K562 (cell line): ENCODE data around the gene TBL1X. TPM values are rescaled to one million over a fixed set of nuclear protein-coding genes. Genes with fewer than 3 reads are reported as not detected.

Source experiments
- ATAC-seq: fragments of 200-7000 bp; cut with Tn5 transposase; 3 replicates; pipeline ENCODE4 v1.9.1; 2020; ENCODE audit warnings: moderate library complexity
- BruUV-seq: library from RNA; stranded (reverse); fragments of 400-500 nt; replicated peaks from 2 replicates; lab custom pipeline; 2021; lab: Mats Ljungman, UMichigan
- CTCF ChIA-PET: fragments of 300-600 bp; formaldehyde crosslinking; extraction: SDS; loops from one replicate; lab custom pipeline; 2021; ENCODE audit warnings: low intra/inter-chr PET ratio; lab: Yijun Ruan, JAX
- POLR2A ChIA-PET: fragments of 300-600, 350-650 bp; sonication (Branson Sonifier 250); formaldehyde crosslinking; extraction: SDS; loops from one replicate; lab custom pipeline; 2021; ENCODE audit warnings: antibody characterized with exemption, inconsistent platforms; lab: Yijun Ruan, JAX
- DNase-seq, 4 experiments: peaks; one replicate each; pipeline versions ENCODE4 v3.0.0 to v3.0.0-alpha.2; 2011 to 2018; ENCODE audit warnings: low spot score in 3 of 4, mixed read lengths in 3 of 4; ENCODE audit errors: extremely low read depth in 1 of 4
- FAIRE-seq: peaks from 2 replicates; lab custom pipeline; 2011; peaks lifted over from hg19 to GRCh38; lab: Jason Lieb, UNC
- H2AFZ ChIP-seq: 2 replicates; pipeline ENCODE4 v1.6.0; 2011; ENCODE audit warnings: low read depth, low read length, control low read depth, inconsistent platforms
- H3K27ac ChIP-seq: fragments of 200-600 bp; 3 replicates; pipeline ENCODE4 v1.8.0; 2011; ENCODE audit warnings: low read depth, mild to moderate bottlenecking, control low read depth, inconsistent platforms, low read length, moderate library complexity, mixed read lengths; ENCODE audit errors: extremely low read depth
- H3K27me3 ChIP-seq, 2 experiments: fragments of 300-600 bp in 1 of 2; 2 replicates in 1 of 2; 3 replicates in 1 of 2; pipeline versions ENCODE4 v1.6.0 to v1.8.0; 2011; ENCODE audit warnings: inconsistent platforms in 2 of 2, low read length in 2 of 2, mild to moderate bottlenecking in 1 of 2, mixed read lengths in 1 of 2, moderate library complexity in 1 of 2; ENCODE audit not compliant: control insufficient read depth in 2 of 2, insufficient read depth in 2 of 2
- H3K36me3 ChIP-seq: fragments of 300-600 bp; 3 replicates; pipeline ENCODE4 v1.8.0; 2011; ENCODE audit warnings: mild to moderate bottlenecking, low read length, inconsistent platforms; ENCODE audit not compliant: control insufficient read depth, insufficient read depth
- H3K4me1 ChIP-seq, 2 experiments: fragments of 200-600 bp in 1 of 2; replicated peaks in 1 of 2; 2 replicates in 1 of 2; 3 replicates in 1 of 2; pipeline versions ENCODE4 v1.5.1 to v1.8.0; 2011; ENCODE audit warnings: inconsistent platforms in 2 of 2, low read length in 2 of 2, mild to moderate bottlenecking in 1 of 2, mixed read lengths in 1 of 2, moderate library complexity in 1 of 2; ENCODE audit not compliant: control insufficient read depth in 2 of 2, insufficient read depth in 2 of 2
- H3K4me2 ChIP-seq: 2 replicates; pipeline ENCODE4 v1.6.1; 2011; ENCODE audit warnings: low read length, control low read depth, inconsistent platforms, mixed read lengths; ENCODE audit not compliant: insufficient read depth
- H3K4me3 ChIP-seq: fragments of 200-600 bp; sonication (generic), shearing (Covaris generic); 2 replicates; pipeline ENCODE4 v1.5.1; 2016; ENCODE audit warnings: control low read depth, inconsistent platforms
- H3K79me2 ChIP-seq: fragments of 200-600 bp; 3 replicates; pipeline ENCODE4 v1.8.0; 2011; ENCODE audit warnings: low read length, inconsistent platforms; ENCODE audit not compliant: control insufficient read depth, insufficient read depth
- H3K9ac ChIP-seq, 2 experiments: 2 replicates each; pipeline versions ENCODE4 v1.6.0 to v1.6.1; 2011; ENCODE audit warnings: low read depth in 2 of 2, low read length in 2 of 2, control low read depth in 1 of 2, inconsistent platforms in 1 of 2, mild to moderate bottlenecking in 1 of 2, mixed read lengths in 1 of 2; ENCODE audit not compliant: insufficient read depth in 1 of 2
- H3K9me1 ChIP-seq: one replicate; pipeline ENCODE4 v1.6.0; 2011; ENCODE audit warnings: inconsistent platforms, mild to moderate bottlenecking, low read length, moderate library complexity; ENCODE audit not compliant: control insufficient read depth, insufficient read depth
- H3K9me3 ChIP-seq: replicated peaks from 2 replicates; pipeline ENCODE4 v1.5.1; 2011; ENCODE audit warnings: low read depth, low read length, inconsistent platforms; ENCODE audit not compliant: control insufficient read depth, insufficient read depth
- H4K20me1 ChIP-seq: replicated peaks from 2 replicates; pipeline ENCODE4 v1.6.1; 2011; ENCODE audit warnings: low read length, inconsistent platforms, mixed read lengths; ENCODE audit not compliant: control insufficient read depth, insufficient read depth
- CC2D1A ChIP-seq: fragments of 450-650 bp; IDR thresholded peaks from 2 replicates; pipeline ENCODE4 v1.6.1; 2017; ENCODE audit warnings: mild to moderate bottlenecking
- CHCHD3 ChIP-seq: fragments of 250-450 bp; sonication (Bioruptor Pico); IDR thresholded peaks from 2 replicates; pipeline ENCODE4 v2.1.2; 2022; ENCODE audit warnings: mild to moderate bottlenecking
- COPS2 ChIP-seq: fragments of 450-650 bp; conservative IDR thresholded peaks from 2 replicates; pipeline ENCODE4 v1.6.1; 2016; ENCODE audit warnings: mild to moderate bottlenecking, moderate library complexity
- E2F4 ChIP-seq: sonication (generic); formaldehyde crosslinking; IDR thresholded peaks from 2 replicates; pipeline ENCODE4 v1.8.0; 2022; ENCODE audit warnings: mild to moderate bottlenecking, low read depth, missing genetic modification reagents
- EWSR1 ChIP-seq: fragments of 450-650 bp; IDR thresholded peaks from 2 replicates; pipeline ENCODE4 v1.6.1; 2018; ENCODE audit warnings: borderline replicate concordance, mild to moderate bottlenecking, low read depth, moderate library complexity; ENCODE audit not compliant: partially characterized antibody
- EZH2 ChIP-seq: IDR thresholded peaks from 2 replicates; pipeline ENCODE4 v1.6.1; 2012; ENCODE audit warnings: low read depth, mild to moderate bottlenecking, inconsistent platforms, low read length, borderline replicate concordance
- FOXP4 ChIP-seq: sonication (generic); formaldehyde crosslinking; IDR thresholded peaks from 2 replicates; pipeline ENCODE4 v1.8.0; 2022; ENCODE audit warnings: mild to moderate bottlenecking, missing genetic modification reagents, borderline replicate concordance
- HMG20B ChIP-seq: fragments of 250-450 bp; sonication (Bioruptor Pico); IDR thresholded peaks from 2 replicates; pipeline ENCODE4 v1.5.0; 2021; ENCODE audit warnings: mild to moderate bottlenecking
- ILK ChIP-seq: fragments of 450-650 bp; IDR thresholded peaks from 2 replicates; pipeline ENCODE4 v1.6.1; 2016; ENCODE audit warnings: missing genetic modification characterization, low read depth, mild to moderate bottlenecking, missing compliant biosample characterization, moderate library complexity, borderline replicate concordance
- MEF2D ChIP-seq: conservative IDR thresholded peaks from 2 replicates; pipeline ENCODE4 v1.6.1; 2016; ENCODE audit warnings: low read depth, missing genetic modification characterization, missing compliant biosample characterization
- NR4A1 ChIP-seq, 2 experiments: fragments of 250-450 bp in 1 of 2; fragments of 450-650 bp in 1 of 2; sonication (Bioruptor Pico) in 1 of 2; IDR thresholded peaks; 2 replicates each; pipeline versions ENCODE4 v1.4.0 to v1.6.1; 2016 to 2020; ENCODE audit warnings: mild to moderate bottlenecking in 2 of 2, missing compliant biosample characterization in 1 of 2, missing genetic modification characterization in 1 of 2, moderate library complexity in 1 of 2
- POLR2AphosphoS2 ChIP-seq: IDR thresholded peaks from 2 replicates; pipeline ENCODE4 v1.6.1; 2012; ENCODE audit warnings: low read length, improper control_type of control experiment
- RBM34 ChIP-seq: fragments of 200-400 bp; formaldehyde crosslinking; IDR thresholded peaks from 2 replicates; pipeline ENCODE4 v1.6.1; 2018; ENCODE audit warnings: low read length, borderline replicate concordance; ENCODE audit not compliant: insufficient read depth
- SMARCB1 ChIP-seq: IDR thresholded peaks from 2 replicates; pipeline ENCODE4 v1.6.1; 2011; ENCODE audit warnings: improper control_type of control experiment, low read depth; ENCODE audit not compliant: insufficient read length
- SRF ChIP-seq, 2 experiments: fragments of 250-450, 450-650 bp in 1 of 2; sonication (Bioruptor Pico) in 1 of 2; sonication (generic) in 1 of 2; formaldehyde crosslinking; IDR thresholded peaks; 2 replicates each; pipeline versions ENCODE4 v1.5.0 to v1.5.1; 2020 to 2022; ENCODE audit warnings: mild to moderate bottlenecking in 1 of 2, missing genetic modification reagents in 1 of 2
- ZNF347 ChIP-seq: fragments of 450-650 bp; formaldehyde crosslinking; IDR thresholded peaks from 2 replicates; pipeline ENCODE4 v1.4.0; 2020; ENCODE audit warnings: low read depth, mild to moderate bottlenecking, moderate library complexity
- ZNF41 ChIP-seq: fragments of 250-450 bp; sonication (Bioruptor Pico); conservative IDR thresholded peaks from 2 replicates; pipeline ENCODE4 v1.4.0; 2020; ENCODE audit warnings: mild to moderate bottlenecking
- ZSCAN29 ChIP-seq: fragments of 450-650 bp; IDR thresholded peaks from 2 replicates; pipeline ENCODE4 v1.6.1; 2017
- WGBS: fragments of 100-300 bp; shearing (Covaris generic); methylation state at CpG from one replicate; pipeline ENCODE4 v1.1.6; 2016; ENCODE audit warnings: low coverage, mixed read lengths; ENCODE audit not compliant: insufficient coverage; ENCODE audit errors: missing lambda C conversion rate; 5-methylcytosine and 5-hydroxymethylcytosine counted together
- in situ Hi-C: fragments of 300-500 bp; cut with MboI; formaldehyde crosslinking; loops from 4 replicates; pipeline ENCODE4 v1.15.0; 2018; ENCODE audit warnings: inconsistent platforms, mixed read lengths
- intact Hi-C: fragments of 100-400 bp; cut with micrococcal nuclease; formaldehyde crosslinking; loops from 2 replicates; pipeline ENCODE4 v1.14.2; 2022
- polyA plus RNA-seq, 8 experiments: library from polyadenylated mRNA; depleted of rRNA in 4 of 8; stranded (reverse) in 5 of 8; unstranded in 3 of 8; fragments of >200 nt; fragmentation: Nextera tagmentation in 2 of 8; fragmentation: Illumina TruSeq in 1 of 8; extraction: Ambion mirVana in 2 of 8; extraction: Trizol in 1 of 8; gene quantifications; 2 replicates each; pipeline versions ENCODE4 v1.2.1 to v1.2.3, GENCODE V29; 2011 to 2014; ENCODE audit warnings: inconsistent platforms in 1 of 8, missing spikeins in 1 of 8
- total RNA-seq, 7 experiments: library from RNA; depleted of rRNA in 6 of 7; stranded (reverse); fragments of >200 nt in 6 of 7; fragmentation: Illumina TruSeq in 2 of 7; extraction: Trizol in 2 of 7; gene quantifications; 2 replicates each; pipeline versions ENCODE4 v1.2.1 to v1.2.3, GENCODE V29; 2011 to 2021; ENCODE audit warnings: low replicate concordance in 1 of 7

TBL1X gene
- total and polyA plus RNA-seq, 9 of the 15 experiments (the other 6 are each of a cell fraction or from before 2014, with no cell fraction given), result 6.0 to 49.6 (median 19.7) TPM

- Histone ChIP-seq H3K27me3 (no peaks in the 10 kb centered on the region), H3K4me3 (no peak overlapping the region), H3K9me1 (no peaks in the 10 kb centered on the region), H3K36me3 (no peaks in the 10 kb centered on the region), H4K20me1 (no peaks in the 10 kb centered on the region), H2AFZ (no peak overlapping the region), H3K4me2 (no peak overlapping the region), H3K4me1 (no peaks in the 10 kb centered on the region), H3K79me2 (no peaks in the 10 kb centered on the region), H3K9me3 (no peaks in the 10 kb centered on the region; the same call in 1 of the 2 replicates), H3K9ac (no peak overlapping the region), H3K27ac (no peak overlapping the region)
- BruUV-seq, result no TSS peak
- in situ Hi-C loops, result no loop called here
- intact Hi-C loops, result no loop called here
- POLR2A ChIA-PET, result no interaction called here
- no peak for FAIRE-seq
- 0% methylated on average over 2 of the region's 3 CpGs for WGBS
- no peak for ATAC-seq
- DNase-seq, result no peak
- CTCF ChIA-PET, result no interaction called here
- TF ChIP-seq RBM34 (no peak), EWSR1 (no peak), SMARCB1 (no peak), NR4A1 (CRISPR knock-in tag; IDR thresholded peaks at IDR 0.05) (no peak), NR4A1 (tag; IDR thresholded peaks at IDR 0.05) (no peak), ZNF41 (no peak), SRF (CRISPR knock-in tag; IDR thresholded peaks at IDR 0.05) (no peak), EZH2 (no peak), MEF2D (tag) (no peak), COPS2 (no peak), ILK (tag) (no peak), CHCHD3 (CRISPR knock-in tag) (no peak), HMG20B (CRISPR knock-in tag) (no peak), POLR2AphosphoS2 (no peak), ZSCAN29 (no peak), CC2D1A (no peak), E2F4 (CRISPR knock-in tag) (no peak), FOXP4 (CRISPR knock-in tag) (no peak), ZNF347 (no peak)
Measured at GRCh38 chrX:9730078-9730477, 265.2 kb downstream of the TBL1X start.
